GM12801 (cell line): ENCODE measurements around the gene IL1RAPL2.

Experiments
- TF ChIP-seq, protein P1 (sequence below): IDR thresholded peaks from one replicate; pipeline ENCODE4 v1.5.1; 2011; ENCODE audit warnings: control low read depth; ENCODE audit not compliant: insufficient read length; ENCODE audit errors: extremely low read depth

Gene IL1RAPL2

GRCh38 chrX:105282077-105282476 lies 716.1 kb downstream of the IL1RAPL2 start:
- TF ChIP-seq, protein P1, sequence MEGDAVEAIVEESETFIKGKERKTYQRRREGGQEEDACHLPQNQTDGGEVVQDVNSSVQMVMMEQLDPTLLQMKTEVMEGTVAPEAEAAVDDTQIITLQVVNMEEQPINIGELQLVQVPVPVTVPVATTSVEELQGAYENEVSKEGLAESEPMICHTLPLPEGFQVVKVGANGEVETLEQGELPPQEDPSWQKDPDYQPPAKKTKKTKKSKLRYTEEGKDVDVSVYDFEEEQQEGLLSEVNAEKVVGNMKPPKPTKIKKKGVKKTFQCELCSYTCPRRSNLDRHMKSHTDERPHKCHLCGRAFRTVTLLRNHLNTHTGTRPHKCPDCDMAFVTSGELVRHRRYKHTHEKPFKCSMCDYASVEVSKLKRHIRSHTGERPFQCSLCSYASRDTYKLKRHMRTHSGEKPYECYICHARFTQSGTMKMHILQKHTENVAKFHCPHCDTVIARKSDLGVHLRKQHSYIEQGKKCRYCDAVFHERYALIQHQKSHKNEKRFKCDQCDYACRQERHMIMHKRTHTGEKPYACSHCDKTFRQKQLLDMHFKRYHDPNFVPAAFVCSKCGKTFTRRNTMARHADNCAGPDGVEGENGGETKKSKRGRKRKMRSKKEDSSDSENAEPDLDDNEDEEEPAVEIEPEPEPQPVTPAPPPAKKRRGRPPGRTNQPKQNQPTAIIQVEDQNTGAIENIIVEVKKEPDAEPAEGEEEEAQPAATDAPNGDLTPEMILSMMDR: no peak

DNA sequence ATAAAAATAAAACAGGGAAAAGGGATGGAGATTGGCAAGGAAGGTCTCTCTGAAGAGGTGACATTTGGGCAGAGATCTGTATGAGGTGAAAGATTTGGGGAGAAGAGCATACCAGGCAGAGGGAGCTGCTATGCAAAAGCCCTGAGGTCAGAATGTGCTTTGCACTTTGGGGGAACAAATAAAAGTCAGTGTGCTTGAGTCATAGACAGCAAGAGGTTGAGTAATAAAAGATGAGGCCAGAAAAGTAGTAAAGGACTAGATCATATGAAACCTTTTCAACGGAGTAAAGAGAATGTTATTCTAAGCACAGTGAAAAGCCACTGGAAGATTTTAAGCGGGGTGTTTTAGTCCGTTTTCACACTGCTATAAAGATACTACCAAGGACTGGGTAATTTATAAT lies 731.0 kb downstream of the IL1RAPL2 start:
- TF ChIP-seq, protein P1: no peak

DNA sequence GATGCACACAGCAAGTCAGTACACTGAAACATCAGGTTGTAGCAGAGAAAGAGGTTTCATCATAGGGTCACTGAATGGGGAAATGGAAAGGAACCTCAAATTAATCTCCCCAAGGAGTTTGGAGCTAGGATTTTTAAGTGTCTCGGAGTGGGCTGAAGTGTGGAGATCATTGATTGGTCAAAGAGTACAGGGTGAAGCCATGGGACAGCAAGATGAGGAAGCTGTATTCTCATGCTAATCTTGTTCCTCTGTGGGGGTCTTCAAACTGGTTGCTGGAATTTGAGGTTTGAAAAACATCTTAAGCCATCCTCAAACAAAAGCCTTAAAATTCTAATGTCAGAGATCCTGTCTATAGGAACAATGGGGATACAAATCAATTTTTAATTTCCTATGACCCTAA lies 733.3 kb downstream of the IL1RAPL2 start:
- TF ChIP-seq, protein P1: no peak

DNA sequence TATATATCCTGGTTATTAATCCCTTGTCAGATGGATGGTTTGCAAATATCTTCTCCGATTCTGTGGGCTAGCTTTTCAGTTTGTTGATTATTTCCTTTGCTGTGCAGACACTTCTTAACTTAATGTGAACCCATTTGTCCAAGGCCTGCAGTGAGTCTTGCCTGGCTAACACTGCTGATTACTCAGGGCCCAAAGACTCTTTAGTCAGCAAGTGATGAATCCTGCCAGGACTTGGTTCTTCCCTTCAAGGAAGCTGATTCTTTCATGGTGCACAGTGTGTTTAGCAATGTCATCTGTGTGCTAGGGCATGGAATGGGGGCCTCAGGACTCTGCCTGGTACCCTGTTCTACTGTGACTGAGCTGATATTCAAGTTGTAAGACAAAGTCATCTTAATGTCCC lies 736.2 kb downstream of the IL1RAPL2 start:
- TF ChIP-seq, protein P1: no peak

DNA sequence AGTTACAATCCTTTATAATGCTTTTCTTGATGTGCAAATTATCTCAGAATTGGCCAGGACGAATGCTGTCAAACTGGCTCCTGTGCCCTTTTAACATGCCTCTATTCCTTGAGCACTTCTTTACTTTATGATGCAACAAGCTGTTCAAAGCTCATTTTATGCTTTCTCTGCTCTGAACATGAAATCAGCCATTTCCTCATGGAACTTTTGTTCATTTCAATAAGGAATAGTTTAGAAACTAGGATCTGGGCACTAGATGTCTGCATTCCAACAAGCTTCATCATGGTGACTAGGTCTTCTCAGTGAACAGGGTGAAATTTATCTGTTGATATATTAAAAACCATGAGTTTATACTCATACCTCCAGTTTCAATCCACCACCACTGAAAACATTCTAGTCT lies 741.8 kb downstream of the IL1RAPL2 start:
- TF ChIP-seq, protein P1: no peak

- TF ChIP-seq, protein P1: no peak
Observed at GRCh38 chrX:105313596-105313995, 747.6 kb downstream of the IL1RAPL2 start.

DNA sequence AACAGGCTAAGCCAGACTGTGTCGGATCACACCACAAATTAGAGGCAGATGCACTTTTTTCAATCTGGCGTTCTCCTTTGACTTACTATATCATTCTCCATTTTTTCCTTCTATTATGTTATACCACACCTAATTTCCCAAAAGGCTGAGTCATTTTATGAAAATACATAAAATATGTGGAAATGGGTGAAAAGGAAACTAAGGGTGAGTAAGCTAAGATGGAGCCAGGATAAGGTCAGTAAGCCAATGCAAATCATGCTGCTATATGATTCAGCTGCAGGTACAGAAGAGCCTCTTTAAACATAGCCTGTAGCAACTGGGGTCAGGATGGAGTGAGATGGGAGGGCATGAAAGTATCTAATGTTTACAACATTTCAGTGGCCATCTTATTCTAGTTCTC lies 748.5 kb downstream of the IL1RAPL2 start:
- TF ChIP-seq, protein P1: no peak

- TF ChIP-seq, protein P1: no peak
Observed at GRCh38 chrX:105315248-105315647, 749.2 kb downstream of the IL1RAPL2 start.
